Fibroblast of lung (primary cell): ENCODE measurements around the gene UBA7. TPM values are rescaled to one million over a fixed set of nuclear protein-coding genes. Genes with fewer than 3 reads are reported as not detected.
"Not testable (repeated sequence)": the region's sequence is repeated elsewhere in the genome, so short reads cannot be mapped to it uniquely, and the experiment has no call there.

Experiments used
- DNase-seq, 2 donors: peaks; one replicate each; pipeline versions ENCODE4 v3.0.0 to v3.0.0-alpha.2; 2010; ENCODE audit warnings: low read depth in 2 of 2
- H2AFZ ChIP-seq: 2 replicates; pipeline ENCODE4 v1.5.1; 2012; ENCODE audit warnings: low read length, control low read depth, inconsistent platforms
- H3K27ac ChIP-seq: 2 replicates; pipeline ENCODE4 v1.5.1; 2011; ENCODE audit warnings: low read length, control low read depth; ENCODE audit not compliant: insufficient read depth
- H3K27me3 ChIP-seq: 2 replicates; pipeline ENCODE4 v1.5.1; 2011; ENCODE audit warnings: mild to moderate bottlenecking, low read length; ENCODE audit not compliant: control insufficient read depth, insufficient read depth
- H3K36me3 ChIP-seq: 2 replicates; pipeline ENCODE4 v1.5.1; 2011; ENCODE audit warnings: low read length; ENCODE audit not compliant: control insufficient read depth, insufficient read depth
- H3K4me1 ChIP-seq: 2 replicates; pipeline ENCODE4 v1.5.1; 2011; ENCODE audit warnings: low read length; ENCODE audit not compliant: control insufficient read depth, insufficient read depth; ENCODE audit errors: extremely low read depth
- H3K4me2 ChIP-seq: 2 replicates; pipeline ENCODE4 v1.5.1; 2011; ENCODE audit warnings: low read length, control low read depth; ENCODE audit not compliant: insufficient read depth; ENCODE audit errors: extremely low read depth
- H3K4me3 ChIP-seq, 4 experiments: fragments of 200-600 bp in 1 of 4; sonication (generic) in 1 of 4; replicated peaks in 1 of 4; 2 replicates each; pipeline ENCODE4 v1.5.1; 2011 to 2016; ENCODE audit warnings: low read length in 4 of 4, low read depth in 3 of 4, mild to moderate bottlenecking in 3 of 4, control low read depth in 2 of 4, inconsistent platforms in 1 of 4, mixed read lengths in 1 of 4; ENCODE audit not compliant: insufficient read depth in 1 of 4; ENCODE audit errors: control extremely low read depth in 1 of 4
- H3K79me2 ChIP-seq: 2 replicates; pipeline ENCODE4 v1.5.1; 2012; ENCODE audit warnings: mild to moderate bottlenecking, low read length, inconsistent platforms; ENCODE audit not compliant: control insufficient read depth, insufficient read depth
- H3K9ac ChIP-seq: 2 replicates; pipeline ENCODE4 v1.5.1; 2011; ENCODE audit warnings: mild to moderate bottlenecking, low read length, control low read depth; ENCODE audit not compliant: insufficient read depth
- H3K9me3 ChIP-seq: 2 replicates; pipeline ENCODE4 v1.5.1; 2012; ENCODE audit warnings: low read depth, low read length; ENCODE audit not compliant: control insufficient read depth, insufficient read depth
- H4K20me1 ChIP-seq: 2 replicates; pipeline ENCODE4 v1.5.1; 2011; ENCODE audit warnings: low read length; ENCODE audit not compliant: control insufficient read depth, insufficient read depth; ENCODE audit errors: extremely low read depth
- CTCF ChIP-seq, 2 donors: IDR thresholded peaks in 1 of 2; conservative IDR thresholded peaks in 1 of 2; 1 replicate in 1 of 2; 2 replicates in 1 of 2; pipeline ENCODE4 v1.5.1; 2011 to 2012; ENCODE audit warnings: low read length in 2 of 2, control low read depth in 1 of 2, inconsistent platforms in 1 of 2, low read depth in 1 of 2, mild to moderate bottlenecking in 1 of 2
- EZH2 ChIP-seq: IDR thresholded peaks from 2 replicates; pipeline ENCODE4 v1.5.1; 2012; ENCODE audit warnings: low read length, control low read depth, mild to moderate bottlenecking; ENCODE audit errors: missing control alignments
- polyA plus RNA-seq, 2 donors: library from polyadenylated mRNA; depleted of rRNA in 1 of 2; stranded (reverse) in 1 of 2; unstranded in 1 of 2; fragments of >200 nt; gene quantifications; 2 replicates each; pipeline ENCODE4 v1.2.1, GENCODE V29; 2011 to 2012; ENCODE audit warnings: missing spikeins in 1 of 2
- total RNA-seq: library from RNA; depleted of rRNA; stranded (reverse); fragments of >200 nt; gene quantifications from 2 replicates; pipeline ENCODE4 v1.2.1, GENCODE V29; 2014

UBA7 gene
- total and polyA plus RNA-seq, 2 donors (not counting 1 experiment from before 2014, with no cell fraction given), result 33.7 to 57.1 TPM

- Histone ChIP-seq H3K9ac (no peak overlapping the region), H3K4me3 (no peak overlapping the region), H3K27me3 (no peaks in the 10 kb centered on the region), H3K9me3 (no peaks in the 10 kb centered on the region), H2AFZ (no peak overlapping the region), H3K4me2 (no peak overlapping the region), H3K27ac (no peak overlapping the region), H3K4me1 (no peaks in the 10 kb centered on the region), H4K20me1 (no peaks in the 10 kb centered on the region), H3K36me3 (peaks cover 2% of the 10 kb centered on the region), H3K79me2 (no peaks in the 10 kb centered on the region)
- TF ChIP-seq EZH2, result no peak
- TF ChIP-seq CTCF (conservative IDR thresholded peaks at IDR 0.05 in 1 of 2, IDR thresholded peaks at IDR 0.05 in 1 of 2; ENCODE audit: low read depth in 1 of 2, low read length in 2 of 2), result no peak
- DNase-seq, result no peak
These were observed 17.6 kb upstream of the UBA7 start for GRCh38 chr3:49831341-49831740.

- DNase-seq, result no peak
- H3K9ac ChIP-seq, result no peak overlapping the region
- TF ChIP-seq EZH2 (no peak), CTCF (conservative IDR thresholded peaks at IDR 0.05 in 1 of 2, IDR thresholded peaks at IDR 0.05 in 1 of 2; ENCODE audit: low read depth in 1 of 2, low read length in 2 of 2) (no peak)
- H3K27ac ChIP-seq, result no peak overlapping the region
- no peaks in the 10 kb centered on the region for H3K27me3 ChIP-seq
- H3K4me1 ChIP-seq, result no peaks in the 10 kb centered on the region
- no peaks in the 10 kb centered on the region for H3K9me3 ChIP-seq
- H3K79me2 ChIP-seq, result no peaks in the 10 kb centered on the region
- H2AFZ ChIP-seq, result no peak overlapping the region
- no peak overlapping the region for H3K4me2 ChIP-seq
- H4K20me1 ChIP-seq, result no peaks in the 10 kb centered on the region
- H3K36me3 ChIP-seq, result peaks cover 2% of the 10 kb centered on the region
- no peak overlapping the region for H3K4me3 ChIP-seq
These were observed 12.3 kb upstream of the UBA7 start for GRCh38 chr3:49826016-49826415.

- H3K4me3 ChIP-seq, H3K27me3 ChIP-seq, H4K20me1 ChIP-seq, H3K27ac ChIP-seq, H3K4me1 ChIP-seq, H3K79me2 ChIP-seq, H2AFZ ChIP-seq, H3K4me2 ChIP-seq, H3K36me3 ChIP-seq, H3K9me3 ChIP-seq, H3K9ac ChIP-seq, DNase-seq: not testable (repeated sequence)
These were observed 9.4 kb upstream of the UBA7 start for GRCh38 chr3:49823131-49823530.
